GM19438 (cell line): ENCODE data around the gene TFB1M.
"Not testable (repeated sequence)": the region's sequence is repeated elsewhere in the genome, so short reads cannot be mapped to it uniquely, and the experiment has no call there.

ENCODE experiments used
- ATAC-seq: cut with Tn5 transposase; IDR thresholded peaks from one replicate; pipeline ENCODE4 v1.9.1; 2021; ENCODE audit warnings: low read depth; ENCODE audit not compliant: unreplicated experiment

The TFB1M gene

DNA sequence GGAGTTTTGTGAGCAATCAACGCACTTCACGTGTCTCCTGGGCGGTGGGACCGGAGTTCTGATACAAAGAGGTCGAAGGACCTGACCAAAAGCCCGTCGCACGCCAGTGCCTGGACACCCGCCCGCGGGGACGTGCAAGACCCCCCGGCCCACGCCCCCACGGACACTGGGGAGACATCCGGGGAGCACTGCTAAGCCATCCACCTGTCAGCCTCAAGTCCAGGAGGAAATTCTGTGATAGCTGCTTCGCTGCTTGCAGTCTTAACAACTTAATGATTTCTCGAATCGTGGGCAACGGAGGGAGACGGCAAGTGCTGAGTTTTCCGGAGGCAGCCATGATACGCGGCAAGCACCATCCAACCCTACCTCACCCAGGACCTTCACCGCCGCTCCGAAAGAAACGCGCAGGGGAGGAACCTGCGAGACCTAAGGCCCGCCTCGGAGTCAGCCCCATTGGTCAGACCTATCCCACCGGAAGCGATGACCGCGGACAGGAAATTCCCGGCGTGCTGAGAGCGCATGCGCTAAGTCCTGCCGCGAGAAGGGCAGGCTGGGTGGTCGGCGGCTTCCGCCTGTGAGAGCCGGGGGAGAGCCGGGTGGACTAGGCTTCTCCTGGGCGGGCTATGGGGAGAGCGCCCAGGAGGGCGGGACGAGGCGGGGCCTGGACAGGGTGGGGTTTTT is at the start of gene TFB1M:
Gene TFB1M, minus strand, starts transcription at position 393 of the 681 bp plus-strand sequence. Its CDS starts 56 bp downstream, at position 337.
- ATAC-seq = peak; percentile 97

DNA sequence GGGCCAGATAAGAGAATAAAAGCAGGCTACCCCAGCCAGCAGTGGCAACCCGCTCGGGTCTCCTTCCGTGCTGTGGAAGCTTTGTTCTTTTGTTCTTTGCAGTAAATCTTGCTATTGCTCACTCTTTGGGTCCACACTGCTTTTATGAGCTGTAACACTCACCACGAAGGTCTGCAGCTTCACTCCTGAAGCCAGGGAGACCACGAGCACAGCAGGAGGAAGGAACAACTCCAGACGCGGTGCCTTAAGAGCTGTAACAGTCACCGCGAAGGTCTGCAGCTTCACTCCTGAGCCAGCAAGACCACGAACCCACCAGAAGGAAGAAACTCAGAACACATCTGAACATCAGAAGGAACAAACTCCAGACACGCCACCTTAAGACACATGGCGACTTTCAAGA is 49.7 kb upstream of the TFB1M start:
- ATAC-seq = not testable (repeated sequence)

DNA sequence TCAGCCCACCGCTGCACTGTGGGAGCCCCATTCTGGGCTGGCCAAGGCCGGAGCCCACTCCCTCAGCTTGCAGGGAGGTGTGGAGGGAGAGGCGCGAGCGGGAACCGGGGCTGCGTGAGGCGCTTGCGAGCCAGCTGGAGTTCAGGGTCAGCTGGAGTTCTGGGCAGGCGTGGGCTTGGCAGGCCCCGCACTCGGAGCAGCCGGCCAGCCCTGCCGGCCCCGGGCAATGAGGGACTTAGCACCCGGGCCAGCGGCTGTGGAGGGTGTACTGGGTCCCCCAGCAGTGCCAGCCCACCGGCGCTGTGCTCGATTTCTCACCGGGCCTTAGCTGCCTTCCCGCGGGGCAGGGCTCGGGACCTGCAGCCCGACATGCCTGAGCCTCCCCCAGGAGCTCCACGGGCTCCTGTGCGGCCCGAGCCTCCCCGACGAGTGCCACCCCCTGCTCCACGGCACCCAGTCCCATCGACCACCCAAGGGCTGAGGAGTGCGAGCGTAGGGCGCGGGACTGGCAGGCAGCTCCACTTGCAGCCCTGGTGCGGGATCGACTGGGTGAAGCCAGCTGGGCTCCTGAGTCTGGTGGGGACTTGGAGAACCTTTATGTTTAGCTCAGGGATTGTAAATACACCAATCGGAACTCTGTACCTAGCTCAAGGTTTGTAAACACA is 48.8 kb upstream of the TFB1M start:
- ATAC-seq = not testable (repeated sequence)

DNA sequence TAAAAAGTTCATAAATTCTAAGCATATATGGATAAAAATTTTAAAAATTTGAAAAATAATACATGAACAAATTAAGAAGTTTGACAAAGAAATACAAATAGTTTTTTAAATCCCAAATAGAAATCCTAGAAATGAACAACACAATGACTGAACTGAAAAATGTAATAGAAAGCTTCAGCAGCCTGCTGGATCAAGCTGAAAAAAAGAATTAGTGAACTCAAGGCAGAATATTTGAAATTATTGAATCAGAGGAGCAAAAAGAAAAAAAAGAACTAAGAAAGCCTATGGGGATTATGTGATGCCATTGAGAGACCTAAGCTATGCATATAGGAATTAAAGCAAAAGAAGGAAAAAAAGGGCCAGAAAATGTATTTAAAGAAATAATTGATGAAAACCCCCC is 39.9 kb upstream of the TFB1M start:
- ATAC-seq = no peak

DNA sequence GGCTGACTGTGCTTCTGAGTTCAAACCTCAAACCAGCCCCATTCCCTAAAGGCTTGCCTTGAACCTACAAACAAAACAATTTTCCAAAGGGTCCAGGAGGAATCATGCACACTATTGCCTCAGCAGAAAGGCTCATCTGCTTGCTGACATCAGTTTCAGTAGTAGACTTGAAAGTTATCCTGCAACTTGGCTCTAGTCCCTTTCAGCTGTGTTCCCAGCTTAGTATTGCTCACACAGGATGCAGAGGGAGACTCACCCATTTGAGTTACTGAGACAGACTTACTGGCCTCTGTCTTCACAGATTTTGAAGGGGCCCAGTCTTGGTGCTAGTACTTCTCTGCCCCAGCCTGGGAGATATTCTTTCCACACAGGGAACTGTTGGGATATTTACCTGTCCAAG is 38.5 kb upstream of the TFB1M start:
- no peak for ATAC-seq

DNA sequence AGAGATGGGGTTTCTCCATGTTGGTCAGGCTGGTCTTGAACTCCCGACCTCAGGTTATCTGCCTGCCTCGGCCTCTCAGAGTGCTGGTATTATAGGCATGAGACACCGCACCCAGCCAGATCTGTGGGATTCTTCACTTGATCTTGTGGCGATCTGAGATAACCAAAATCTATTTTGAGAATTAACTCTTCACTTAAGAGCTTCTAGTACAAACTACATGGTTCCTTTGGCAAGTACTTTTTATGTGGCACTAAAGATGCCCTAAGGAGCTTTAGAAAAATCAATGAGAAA is 37.8 kb upstream of the TFB1M start:
- no peak for ATAC-seq

DNA sequence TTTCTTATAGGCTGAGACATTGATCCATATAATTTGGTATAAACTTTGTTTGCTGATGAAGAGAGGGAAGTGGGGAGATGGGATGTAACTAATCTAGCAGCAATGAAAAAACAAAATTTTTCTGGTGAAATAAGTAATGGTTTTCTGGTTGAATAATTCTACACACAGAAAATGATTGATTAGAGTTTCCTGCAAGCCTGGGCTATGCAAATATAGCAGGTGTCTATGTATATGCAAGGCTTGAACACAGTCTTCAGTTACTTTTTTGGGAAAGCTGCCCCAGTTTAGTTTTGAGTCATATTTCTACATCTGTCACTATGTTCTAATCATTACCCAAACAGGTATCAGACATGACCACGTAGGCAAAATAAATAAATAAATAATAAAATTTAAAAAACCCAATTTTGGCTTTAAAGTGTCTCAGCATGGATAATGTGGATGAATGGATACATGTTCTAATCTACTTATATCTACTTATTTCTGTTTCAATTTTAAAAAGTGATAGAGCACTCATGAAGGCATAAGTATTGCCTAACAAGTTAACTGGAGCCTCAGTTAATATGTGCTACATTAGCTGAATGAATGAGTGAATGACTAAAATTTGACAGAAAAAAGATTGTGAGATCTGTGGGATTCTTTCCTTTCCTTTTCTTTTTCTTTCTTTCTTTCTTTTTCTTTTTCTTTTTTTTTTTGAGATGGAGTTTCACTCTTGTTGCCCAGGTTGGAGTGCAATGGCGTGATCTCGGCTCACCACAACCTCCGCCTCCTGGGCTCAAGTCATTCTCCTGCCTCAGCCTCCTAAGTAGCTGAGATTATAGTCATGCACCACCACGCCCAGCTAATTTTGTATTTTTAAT is 37.2 kb upstream of the TFB1M start:
- ATAC-seq = peak; percentile 87

DNA sequence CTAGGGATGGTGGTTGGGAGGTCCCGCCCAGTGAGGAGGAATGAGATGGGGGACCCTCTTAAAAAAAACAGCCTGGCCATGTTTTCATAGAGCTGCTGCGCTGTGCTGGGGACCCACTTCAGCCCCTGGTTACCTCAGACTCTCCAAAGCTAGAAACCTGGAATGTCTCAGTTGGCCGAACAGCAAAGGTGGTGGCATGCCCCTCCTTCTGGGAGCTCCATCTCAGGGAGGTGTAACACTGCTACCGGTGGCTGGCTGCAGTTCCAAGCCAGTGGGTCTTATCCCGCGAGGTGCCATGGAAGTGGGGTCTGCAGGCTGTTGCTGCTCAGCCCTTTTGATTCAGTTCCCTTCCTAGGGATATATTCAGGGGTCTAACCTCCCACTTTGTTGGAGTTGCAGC is 35.7 kb upstream of the TFB1M start:
- no peak for ATAC-seq

DNA sequence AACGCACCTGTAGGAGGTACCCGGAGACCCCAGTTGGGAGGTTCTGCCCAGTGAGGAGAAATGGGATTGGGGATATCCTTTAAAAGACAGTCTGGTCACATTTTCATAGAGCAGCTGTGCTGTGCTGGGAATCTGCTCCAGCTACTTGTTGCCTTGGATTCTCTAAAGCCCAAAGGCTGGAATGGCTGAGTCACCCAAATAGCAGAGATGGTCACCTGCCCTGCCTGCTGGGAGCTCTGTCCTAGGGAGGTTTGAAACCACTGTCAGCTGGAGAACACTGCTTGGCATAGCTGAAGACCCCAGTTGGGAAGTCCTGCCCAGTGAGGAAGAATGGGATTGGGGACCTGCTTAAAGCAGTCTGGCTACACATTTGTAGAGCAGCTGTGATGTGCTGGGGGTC is 34.8 kb upstream of the TFB1M start:
- ATAC-seq = no peak

DNA sequence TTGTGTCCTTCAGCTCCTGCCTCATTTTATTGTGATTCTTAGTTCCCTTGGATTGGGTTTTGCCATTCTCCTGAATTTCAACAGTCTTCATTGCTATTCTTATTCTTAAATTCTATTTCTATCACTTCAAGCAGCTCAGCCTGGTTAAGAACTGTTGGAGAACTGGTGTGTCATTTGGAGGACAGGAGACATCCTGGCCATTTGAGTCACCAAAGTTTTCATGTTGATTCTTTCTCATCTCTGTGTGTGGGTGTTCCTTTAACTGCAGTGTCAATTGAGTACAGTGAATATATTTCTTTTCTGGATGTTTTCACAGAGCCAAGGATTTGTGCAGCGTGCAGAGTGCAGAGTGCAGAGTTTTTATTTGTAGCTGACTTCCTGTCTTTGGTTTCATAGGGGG is 33.5 kb upstream of the TFB1M start:
- ATAC-seq = no peak

DNA sequence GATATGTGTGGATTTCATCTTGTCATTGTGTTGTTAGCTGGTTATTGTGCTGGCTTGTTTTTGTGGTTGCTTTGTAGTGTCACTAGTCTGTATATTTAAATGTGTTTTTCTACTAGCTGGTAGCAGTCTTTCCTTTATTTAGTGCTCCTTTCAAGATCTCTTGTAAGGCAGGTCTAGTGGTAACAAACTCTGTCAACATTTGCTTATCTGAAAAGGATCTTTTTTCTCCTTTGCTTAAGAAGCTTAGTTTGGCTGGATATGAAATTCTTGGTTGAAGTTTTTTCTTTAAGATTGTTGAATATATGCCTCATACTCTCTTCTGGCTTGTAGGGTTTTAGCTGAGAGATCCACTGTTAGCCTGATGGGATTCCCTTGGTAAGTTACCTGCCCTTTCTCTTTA is 32.7 kb upstream of the TFB1M start:
- no peak for ATAC-seq

DNA sequence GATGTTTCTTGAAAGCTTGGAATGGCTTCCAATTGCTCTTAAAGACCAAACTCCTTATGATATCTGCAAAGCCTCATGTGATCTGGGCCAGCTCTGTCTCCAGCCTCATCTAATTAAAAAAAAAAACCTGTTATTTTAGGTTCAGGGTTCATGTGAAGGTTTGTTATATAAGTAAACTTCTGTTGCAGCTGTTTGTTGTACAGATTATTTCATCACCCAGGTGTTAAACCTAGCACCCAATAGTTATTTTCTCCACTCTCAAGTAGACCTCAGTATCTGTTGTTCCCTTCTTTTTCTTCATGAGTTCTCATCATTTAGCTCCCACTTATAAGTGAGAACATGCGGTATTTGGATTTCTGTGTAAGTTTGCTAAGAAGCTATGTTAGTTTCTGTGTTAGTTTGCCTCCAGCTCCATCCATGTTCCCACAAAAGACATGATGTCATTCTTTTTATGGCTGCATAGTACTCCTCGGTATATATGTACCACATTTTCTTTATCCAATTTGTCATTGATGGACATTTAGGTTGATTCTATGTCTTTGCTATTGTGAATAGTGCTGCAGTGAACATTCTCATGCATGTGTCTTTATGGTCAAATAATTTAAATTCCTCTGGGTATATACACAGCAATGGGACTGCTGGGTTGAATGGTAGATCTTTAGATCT is 30.2 kb upstream of the TFB1M start:
- ATAC-seq = no peak

DNA sequence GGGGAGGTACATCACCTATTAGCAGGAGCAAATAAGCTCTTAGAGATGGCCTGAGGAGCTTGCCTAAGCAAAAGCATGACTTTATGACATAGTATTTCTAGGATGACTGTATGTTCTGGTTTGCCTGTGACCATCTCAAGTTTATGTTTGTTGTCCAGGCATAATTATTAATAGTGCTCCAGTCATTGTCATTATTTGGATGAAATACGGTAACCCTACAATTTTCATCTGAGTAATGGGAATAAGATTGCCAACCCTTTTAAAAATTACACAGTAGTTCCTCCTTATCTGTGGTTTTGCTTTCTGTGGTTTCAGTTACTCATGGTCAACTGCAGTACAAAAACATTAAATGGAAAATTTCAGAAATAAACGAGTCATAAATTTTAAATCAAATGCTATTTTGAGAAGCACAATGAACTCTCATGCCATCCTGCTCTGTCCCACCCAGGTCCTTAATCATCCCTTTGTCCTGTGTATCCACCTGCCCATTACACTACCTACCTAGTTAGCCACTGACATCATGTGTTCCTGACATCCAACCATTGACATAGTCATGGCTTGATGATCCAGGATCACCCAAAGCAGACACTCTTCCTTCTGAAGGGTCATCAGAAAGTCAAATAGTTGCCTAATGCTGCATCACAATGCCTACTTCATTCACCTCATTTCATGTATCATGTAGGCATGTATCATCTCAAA is 27.0 kb upstream of the TFB1M start:
- no peak for ATAC-seq

DNA sequence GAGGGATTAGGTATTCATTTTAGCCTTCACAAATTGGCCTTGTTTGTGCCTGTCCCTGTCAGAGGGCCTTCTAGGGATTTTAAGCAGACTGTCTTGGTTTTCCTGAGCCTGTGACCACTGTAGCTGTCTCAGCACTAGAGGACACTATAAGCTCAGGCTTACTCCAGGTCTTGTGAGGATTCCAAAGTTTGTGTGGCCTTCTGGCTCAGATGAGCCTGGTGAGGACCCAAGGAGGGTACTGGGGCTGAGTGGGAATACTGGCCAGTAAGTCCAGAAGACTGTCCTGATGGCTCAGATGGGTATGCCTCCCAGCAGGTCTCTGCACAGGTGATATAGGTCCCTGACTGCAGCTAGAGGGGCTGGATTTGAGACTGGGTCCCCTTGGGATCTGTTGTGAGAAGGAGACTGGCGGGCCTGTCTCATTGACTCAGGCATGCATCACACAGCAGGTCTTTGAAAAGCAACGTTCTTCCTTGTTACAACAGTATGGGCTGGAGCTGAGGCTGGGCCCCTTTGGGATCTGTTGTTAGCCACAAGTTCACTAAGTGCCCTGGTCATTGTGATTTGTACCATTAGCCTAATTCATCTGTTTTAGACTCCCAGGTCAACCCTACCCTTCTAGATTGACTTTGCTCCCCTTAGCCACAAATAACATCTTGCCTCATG is 26.3 kb upstream of the TFB1M start:
- no peak for ATAC-seq

DNA sequence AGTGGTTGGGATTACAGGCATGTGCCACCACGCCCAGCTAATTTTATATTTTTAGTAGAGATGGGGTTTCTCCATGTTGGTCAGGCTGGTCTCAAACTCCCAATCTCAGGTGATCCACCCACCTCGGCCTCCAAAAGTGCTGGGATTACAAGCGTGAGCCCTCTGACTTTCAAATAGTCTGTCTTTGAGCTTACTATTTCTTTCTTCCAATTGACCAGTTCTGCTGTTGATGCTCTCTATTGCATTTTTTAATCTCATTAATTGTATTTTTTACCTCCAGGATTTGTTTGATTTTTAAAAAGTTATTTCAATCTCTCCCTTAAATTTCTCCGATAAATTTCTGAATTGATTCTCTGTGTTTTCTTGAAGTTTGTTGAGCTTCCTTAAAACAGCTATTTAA is 25.6 kb upstream of the TFB1M start:
- not testable (repeated sequence) for ATAC-seq

DNA sequence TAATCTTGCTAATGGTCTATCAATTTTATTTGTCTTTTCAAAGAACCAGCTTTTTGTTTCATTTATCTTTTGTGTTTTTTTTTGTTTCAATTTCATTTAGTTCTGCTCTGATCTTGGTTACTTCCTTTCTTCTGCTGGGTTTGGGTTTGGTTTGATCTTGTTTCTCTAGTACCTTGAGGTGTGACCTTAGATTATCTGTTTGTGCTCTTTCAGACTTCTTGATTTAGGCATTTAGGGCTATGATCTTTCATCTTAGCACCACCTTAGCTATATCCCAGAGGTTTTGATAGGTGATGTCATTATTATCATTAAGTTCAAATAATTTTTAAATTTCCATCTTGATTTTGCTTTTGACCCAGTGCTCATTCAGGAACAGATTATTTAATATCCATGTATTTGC is 24.0 kb upstream of the TFB1M start:
- not testable (repeated sequence) for ATAC-seq

DNA sequence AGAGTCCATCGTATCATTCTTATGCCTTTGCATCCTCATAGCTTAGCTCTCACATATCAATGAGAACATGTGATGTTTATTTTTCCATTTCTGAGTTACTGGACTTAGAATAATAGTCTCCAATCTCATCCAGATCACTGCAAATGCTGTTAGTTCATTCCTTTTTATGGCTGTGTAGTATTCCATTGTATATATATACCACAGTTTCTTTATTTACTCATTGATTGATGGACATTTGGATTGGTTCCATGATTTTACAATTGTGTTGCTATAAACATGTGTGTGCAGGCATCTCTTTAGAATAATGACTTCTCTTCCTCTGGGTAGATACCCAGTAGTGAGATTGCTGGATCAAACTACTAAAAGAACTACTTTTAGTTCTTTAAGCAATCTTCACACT is 21.0 kb upstream of the TFB1M start:
- ATAC-seq = no peak

DNA sequence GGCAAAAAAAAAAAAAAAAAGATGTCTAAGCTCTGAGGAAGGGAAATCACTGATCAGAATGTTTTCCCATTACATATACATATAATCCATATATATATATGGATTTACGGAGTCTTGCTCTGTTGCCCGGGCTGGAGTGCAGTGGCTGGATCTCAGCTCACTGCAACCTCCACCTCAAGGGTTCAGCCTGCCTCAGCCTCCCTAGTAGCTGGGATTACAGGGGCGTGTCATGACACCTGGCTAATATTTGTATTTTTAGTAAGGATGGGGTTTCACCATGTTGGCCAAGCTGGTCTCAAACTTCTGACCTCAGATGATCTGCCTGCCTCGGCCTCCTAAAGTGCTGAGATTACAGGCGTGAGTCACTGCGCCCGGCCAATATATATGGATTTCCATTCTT is 19.8 kb upstream of the TFB1M start:
- not testable (repeated sequence) for ATAC-seq

DNA sequence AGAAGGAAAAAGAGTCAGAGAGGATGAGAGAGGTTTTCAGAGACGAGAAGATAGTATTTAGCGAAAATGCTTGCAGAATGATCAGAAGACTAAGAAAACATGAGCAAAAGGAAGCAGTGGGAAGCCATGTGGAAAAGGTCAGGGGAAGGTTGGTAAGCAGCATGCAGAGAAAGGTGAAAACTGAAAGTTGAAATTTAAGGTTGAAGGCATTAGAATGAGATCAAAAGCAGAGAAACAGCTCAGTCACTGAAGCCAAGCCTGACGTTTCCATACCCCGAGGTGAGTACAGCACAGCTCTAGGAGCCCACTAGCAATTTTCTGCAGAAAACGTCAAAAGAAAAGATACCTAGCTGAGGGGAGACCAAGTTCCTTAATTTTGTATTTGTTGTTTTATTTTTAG is 19.1 kb upstream of the TFB1M start:
- ATAC-seq = peak; percentile 90

DNA sequence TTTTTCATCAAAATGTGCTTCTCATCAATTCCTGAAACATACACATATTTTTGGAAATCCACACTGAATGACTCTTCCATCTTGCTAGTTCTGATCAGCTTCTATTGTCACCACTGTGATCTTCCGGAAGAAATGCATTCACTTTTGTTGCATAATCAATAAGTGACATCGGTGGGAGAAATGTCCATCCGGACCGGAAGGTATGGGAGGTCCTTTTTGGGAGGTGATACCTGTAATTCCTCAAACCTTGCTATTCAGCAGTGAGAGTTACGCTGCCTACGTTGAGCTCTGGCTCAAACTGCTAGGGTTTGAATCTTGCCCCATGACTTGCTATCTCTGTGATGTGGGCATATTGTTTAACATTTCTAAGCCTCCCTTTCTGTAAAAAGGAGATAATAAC is 16.6 kb upstream of the TFB1M start:
- no peak for ATAC-seq
